Measurements from ENCODE around the gene TLNRD1. TPM values are rescaled to one million over a fixed set of nuclear protein-coding genes. Genes with fewer than 3 reads are reported as not detected.

The TLNRD1 gene
- total RNA-seq, 1 donor from 2014 or later = 20.8 TPM

DNA sequence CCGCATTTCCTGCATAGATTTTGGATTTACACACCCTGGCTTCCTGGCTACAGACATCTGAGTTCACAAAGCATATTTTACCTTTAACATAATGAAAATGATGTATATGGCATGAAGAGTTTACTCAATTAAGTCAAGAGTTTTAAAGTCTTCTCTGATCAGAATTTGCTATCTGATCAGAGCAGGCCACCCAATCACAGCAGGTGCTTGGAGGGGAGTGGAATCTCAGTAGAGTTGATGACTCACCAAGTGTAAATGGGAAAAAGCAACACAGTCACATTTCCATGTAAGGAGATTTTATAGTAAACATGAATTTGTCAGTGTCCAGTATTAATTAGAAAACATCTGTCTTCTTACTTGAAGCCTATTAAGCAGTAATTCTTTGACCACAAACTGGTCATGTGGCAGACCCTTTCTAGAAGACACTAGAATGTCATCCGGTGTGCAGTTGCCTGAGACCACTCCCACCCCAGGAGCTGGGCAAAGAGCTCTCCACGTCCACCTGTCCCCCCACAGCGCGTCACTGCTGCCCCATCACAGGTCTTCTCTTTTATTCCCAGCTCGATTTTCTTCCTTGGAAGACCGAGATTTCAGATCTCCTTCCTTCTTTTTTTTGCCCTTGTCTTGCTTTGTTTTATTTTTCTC is 21.9 kb upstream of the TLNRD1 start:
- peak; percentile 69 for DNase-seq

DNA sequence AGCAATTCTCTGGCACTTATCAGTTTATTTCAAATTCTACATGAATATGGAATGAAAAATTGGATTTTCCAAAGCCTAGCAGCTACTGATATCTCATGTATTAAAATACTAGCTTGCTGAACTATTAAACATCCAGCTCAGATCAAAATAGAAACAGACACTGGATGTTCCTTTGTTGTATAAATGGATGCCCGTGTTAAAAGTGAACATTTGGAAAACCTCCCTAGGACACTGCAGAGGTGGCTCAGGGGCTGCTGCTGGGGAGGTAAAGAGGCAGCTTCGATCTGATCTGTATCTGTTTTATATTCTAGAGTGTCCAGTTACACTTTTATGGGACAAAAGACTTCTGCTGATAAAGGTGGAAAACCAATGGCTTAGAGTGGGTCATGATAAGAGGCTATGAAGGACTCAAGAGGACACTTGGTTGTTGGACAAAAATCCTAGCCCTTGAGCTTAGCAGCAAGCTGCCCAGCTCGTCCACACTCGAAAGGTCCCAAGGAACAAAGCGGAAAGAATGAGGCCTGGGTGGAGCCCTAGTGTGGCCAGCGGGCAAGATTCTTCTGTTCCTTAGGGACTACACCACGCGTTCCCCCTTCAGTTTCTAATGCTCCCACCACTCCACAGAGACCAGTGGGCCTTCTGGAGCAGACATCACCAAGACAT is 21.1 kb upstream of the TLNRD1 start:
- DNase-seq = no peak

DNA sequence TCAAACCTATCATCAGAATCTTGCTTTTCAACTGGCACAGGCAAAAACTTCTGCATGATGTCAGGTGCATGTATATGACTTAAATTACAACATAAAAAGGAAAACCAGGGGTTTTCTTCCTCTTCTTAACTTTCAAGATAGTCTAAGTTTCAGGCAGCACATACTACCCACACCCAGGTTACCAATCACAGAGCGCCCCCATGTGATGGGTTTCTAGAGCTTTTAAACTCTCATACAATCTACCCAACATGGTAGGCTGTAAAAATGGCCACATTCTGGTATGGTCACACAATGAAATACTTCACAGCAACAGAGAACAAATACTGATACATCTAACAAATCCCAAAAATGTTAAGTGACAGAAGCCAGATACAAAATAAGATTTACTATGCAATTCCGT is 18.5 kb upstream of the TLNRD1 start:
- DNase-seq = no peak

DNA sequence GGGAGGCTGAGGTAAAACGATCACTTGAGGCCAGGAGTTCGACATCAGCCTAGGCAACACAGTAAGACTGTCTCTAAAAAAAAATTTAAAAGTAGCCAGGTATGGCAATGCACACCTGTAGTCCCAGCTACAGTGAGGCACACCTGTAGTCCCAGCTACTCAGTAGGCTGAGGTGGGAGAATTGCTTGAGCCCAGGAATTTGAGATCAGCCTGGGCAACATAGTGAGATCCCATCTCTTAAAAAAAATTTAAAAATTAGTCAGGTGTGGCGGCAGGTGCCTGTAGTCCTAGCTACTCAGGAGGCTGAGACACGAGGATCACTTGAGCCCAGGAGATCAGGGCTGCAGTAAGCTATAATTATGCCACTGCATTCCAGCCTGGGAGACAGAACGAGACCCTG is 17.9 kb upstream of the TLNRD1 start:
- DNase-seq = no peak

DNA sequence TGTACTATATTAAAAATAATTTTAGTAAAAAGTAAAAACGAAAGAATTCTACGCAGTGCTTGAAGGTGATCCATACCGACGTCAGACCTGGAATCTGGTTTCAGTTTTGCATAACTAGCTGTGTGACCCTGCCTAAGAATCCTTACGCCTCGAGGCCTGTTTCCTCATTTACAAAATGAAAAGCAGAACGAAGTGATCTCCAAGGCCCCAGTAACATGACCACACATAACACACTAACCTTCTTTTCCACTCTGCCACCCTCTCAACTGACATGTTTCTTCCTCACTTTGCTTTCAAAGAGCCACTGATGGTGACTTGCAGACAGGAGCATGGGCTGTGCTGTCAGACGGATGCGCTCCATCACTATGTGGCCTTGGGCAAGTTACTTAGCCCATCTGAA is 15.9 kb upstream of the TLNRD1 start:
- no peak for DNase-seq

DNA sequence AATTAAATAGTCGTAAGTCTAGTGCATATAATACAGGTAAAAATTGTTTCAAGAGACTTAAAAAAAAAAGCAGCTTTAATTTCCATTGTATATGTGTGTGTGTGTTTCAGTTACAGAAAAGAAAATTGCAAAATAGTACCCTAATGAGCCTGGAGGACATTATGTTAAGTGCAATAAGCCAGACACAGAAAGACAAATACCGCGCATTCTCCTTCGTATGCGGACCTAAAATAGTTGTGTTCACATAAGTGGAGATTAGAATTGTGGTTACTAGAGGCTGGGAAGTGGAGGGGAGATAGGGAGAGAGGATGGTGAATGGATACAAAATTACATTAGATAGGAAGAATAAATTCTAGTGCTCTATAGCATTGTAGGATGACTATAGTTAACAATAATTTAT is 14.7 kb upstream of the TLNRD1 start:
- no peak for DNase-seq

DNA sequence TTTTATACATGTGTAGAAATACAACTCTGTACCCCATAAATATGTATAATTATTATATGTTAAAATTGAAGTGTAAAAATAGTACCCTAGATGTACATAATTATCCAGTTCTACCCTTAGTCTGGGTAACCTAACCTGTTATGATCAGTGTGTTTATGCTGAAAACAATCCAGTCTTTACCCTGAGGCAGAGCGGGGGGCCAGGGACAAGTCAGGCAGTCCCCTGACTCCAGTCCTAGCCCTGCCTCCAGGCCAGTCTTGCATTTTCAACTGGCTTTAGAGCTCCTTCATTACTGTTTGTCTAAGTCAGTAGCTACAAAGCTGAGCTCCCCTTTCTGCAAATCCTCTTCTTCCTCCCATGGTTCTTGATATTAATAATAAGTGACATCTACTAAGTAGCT is 14.2 kb upstream of the TLNRD1 start:
- DNase-seq = no peak

DNA sequence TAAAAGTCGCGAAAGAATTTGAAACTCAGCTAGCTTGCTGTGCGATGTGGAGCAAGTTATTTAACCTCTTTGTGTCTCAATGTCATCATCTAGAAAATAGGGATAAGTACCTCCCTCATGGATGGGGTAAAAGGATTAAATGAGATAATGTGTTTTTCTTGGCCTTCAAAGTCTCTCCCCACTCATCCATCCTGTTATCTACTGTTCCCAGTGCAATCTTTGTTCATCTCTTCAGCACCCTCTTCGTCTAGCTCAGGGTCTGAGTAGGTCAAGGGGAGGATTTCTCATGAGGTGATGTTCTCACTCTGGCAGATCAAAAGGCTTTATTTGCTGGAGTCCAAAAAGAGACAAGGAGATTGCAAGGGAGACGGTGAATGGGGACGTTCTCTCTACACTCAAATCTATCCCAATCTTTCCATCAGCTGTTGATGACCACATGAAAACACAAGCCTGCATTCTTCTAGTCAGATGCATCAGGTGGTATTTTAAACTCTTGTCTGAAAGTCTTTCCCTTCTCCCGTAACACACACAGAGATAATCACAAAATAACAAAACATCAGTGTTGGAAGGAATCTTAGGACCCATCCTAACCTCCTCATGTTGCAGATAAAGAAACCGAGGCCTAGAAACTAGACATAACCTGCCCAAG is 12.5 kb upstream of the TLNRD1 start:
- DNase-seq = no peak

DNA sequence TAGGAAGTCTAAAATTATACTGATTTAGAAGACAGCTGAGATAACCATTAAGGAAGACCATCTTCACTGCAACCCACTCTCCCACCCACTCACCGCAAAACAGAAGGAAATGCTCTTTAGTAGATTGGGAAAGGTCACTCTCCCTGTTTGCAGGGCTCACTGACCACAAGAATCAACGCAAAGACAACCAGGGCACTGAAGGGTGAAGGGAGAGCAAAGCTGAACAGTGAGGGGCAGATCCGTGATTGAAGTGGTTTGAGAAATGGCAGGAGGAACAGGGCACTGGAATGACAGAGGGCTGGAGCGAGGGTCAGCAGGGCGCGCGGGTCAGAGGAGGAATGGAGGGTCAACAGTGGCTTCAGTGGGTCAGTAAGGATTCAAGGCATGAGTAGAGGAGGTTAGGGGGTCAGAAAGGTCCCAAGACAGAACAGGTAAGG is 11.6 kb upstream of the TLNRD1 start:
- no peak for DNase-seq

DNA sequence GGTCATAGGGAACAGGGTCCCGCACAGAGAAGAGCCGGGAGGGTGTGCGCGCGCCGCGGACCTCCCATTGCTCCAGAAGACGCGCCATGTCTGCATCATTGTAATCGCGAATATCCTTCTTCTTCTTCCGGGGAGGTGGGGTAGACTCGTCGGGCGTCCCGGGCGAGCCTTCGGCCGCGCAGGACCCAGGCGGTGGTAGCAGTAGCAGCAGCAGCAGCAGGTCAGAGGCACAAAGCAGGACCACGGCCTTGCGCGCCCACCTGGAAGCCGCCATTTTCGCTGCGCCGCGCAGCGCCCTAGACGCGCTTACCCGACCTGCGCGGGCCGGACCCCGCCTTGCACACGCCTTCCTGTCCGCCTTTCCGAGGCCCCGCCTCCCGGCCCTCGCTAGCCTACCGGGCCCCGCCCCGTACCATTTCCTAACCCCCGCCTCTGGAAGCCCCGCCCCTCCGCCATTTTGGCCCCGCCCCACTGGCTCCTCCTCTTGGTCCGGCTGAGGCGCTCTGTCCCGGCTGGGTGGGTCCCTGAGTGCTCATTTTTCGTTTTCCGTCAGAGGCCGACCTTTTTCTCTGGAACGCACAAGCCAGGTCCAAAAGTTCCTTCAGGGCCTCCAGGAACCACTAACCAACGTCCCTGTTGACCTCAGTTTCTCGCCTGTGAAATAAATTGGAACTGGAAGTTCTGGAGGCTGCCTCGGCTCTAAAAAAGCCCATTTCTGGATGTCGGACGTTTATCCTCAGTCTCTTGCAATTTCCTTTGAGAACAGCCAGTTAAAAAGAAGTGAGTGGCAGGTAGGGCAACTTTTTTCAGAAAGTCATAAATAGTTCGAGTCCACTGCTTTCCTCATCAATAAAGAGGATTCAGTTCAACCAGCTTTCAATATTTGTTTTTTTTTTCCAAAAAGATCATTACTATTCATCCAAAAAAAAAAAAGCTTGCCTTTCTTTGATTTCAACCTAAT is 10.9 kb upstream of the TLNRD1 start, which contains the start of gene MESD:
Gene MESD, minus strand, starts transcription at position 302 of the 961 bp plus-strand sequence. Its CDS starts 28 bp downstream, at position 274.
- DNase-seq = peak; percentile 97

DNA sequence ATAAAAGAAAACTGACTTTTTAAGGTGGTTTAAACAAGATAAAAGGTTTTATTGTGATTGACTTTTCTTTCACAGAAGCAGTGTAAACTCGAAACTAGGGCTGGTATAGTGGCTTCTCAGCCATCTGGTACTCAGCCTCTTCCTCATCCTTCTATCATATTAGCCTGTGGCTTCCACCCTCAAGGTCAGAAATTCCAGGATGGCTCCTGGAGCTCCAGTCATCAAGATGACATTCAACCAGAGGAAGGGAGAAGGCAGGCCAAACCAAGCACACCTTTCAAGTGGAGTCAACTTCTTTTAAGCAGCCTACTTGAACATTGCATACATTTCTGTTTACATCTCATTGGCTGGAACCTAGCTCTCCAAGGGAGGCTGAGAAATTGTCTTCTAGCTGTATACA is 9.8 kb upstream of the TLNRD1 start:
- no peak for DNase-seq

DNA sequence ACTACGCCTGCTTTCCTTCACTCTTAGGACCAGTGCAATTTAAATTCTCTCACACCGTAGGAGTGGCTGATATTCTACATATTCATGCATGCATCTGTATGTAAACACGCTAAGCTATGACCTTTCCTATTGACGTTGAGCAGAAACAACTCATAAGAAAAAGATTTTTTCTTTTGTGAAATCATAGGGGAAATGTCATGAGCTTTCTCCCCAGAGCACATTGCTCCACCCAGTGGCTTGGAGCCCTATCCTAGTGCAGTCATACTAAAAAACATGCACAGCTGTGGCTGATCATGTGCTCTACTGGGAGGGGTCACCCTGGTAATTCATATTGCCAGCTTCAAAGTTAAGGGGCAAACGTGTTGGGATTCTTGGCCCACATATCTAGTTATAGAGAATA is 9.3 kb upstream of the TLNRD1 start:
- no peak for DNase-seq

DNA sequence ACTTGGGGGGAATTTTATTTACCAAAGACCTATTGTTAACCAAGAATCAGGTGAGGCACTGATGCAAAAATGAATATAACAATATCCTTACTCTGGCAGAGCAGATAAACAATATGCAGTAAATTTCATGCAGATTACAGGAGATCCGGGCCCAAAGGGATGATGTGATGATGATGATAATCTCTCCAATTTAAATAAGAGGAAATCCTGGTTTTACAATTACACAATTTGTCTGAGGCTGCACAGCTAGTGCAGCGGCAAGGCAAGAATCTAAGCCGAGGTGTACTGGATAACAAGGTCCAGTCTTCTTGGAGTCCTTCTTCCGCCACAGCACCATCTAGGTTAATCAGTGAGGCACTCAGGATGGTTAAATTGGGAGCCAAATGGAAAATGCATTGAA is 8.7 kb upstream of the TLNRD1 start:
- DNase-seq = no peak

DNA sequence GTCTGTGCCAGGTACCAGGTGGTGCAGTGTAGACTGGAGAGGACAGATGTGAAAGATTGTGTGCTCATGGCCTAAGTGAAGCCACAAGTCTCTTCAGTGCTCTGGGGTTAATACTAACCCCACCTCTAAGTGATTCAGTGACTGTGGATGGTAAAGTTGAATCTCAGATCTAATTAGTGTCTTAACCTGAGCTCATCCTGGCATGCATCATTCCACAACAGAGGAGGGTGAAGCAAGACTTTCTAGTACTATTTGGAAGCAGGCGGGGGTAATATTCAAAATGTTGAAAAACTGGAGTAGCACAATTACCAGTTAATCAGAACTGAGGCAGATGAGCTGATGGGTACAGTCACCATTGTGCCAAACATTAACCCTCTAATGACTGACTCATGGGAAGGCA is 8.3 kb upstream of the TLNRD1 start:
- DNase-seq = no peak

DNA sequence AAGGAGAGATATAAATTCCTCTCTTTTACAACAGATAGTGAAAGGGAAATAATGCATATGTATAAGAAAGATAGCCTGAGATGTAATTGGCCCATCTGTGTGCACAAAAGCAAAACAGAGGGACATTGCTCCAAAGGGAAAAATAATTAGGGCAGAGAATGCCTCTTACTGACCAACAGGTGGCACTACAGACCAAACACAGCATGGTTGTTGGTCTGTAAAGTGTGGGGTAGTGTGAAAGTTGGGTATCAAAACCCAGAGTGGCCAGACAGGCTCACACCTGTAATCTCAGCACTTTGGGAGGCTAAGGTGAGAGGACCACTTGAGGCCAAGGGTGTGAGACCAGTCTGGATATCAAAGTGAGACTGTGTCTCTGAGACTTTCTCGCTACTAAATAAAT is 4.5 kb upstream of the TLNRD1 start:
- peak; percentile 59 for DNase-seq

DNA sequence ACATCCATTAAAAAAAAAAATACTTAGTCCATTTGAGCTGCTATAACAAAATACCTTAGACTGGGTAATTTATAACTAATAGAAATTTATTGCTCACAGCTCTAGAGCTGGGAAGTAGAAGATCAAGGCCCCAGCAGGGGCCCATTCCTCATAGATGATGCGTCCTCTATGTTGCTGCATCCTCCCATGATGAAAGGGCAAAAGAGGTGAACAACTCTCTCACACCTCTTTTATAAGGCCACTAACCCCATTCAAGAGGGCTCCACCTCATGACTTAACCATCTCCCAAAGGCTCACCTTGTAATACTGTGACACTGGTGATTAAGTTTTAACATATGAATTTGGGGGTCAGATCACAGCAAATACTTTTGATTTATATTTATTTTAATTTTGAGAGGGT is 3.0 kb upstream of the TLNRD1 start:
- DNase-seq = no peak

DNA sequence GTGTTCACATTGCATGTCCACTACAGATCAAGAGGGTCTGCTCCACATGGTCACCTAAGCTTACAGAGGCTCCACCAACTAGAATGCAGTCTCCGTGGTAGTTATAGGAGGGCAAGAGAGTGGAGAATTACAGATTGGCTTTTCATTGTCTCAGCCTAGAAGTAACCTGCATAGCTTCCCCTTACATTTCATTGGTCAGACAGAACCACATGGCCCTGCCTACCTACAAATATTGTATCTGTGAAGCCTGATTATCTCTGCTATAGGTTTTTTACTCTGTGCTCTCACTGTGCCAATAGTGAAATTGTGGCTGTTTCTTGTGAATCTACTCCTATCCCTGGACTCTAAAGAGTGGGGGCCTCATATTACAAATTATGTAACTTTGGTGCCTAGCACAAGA is 2.5 kb upstream of the TLNRD1 start:
- no peak for DNase-seq

DNA sequence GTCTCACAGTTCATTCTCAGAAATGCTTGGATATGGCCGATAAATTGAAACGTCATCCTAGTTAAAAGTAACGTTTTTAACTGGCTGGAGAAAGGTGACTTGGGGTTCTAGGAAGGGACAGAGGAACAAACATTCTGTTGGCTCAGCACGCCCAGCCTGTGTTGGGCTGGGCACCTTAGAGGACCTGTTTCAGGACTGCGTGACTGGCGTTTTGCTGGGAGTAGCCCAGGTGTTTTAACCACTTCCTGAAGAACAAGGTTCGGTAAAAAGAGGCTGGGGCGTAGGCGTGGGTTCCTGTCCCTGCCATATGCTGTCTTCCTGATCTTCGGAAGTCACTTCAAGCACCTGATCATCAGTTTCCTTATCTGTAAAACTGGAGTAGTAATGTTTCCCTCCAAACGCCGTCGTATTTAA is 1.1 kb upstream of the TLNRD1 start:
- DNase-seq = no peak

DNA sequence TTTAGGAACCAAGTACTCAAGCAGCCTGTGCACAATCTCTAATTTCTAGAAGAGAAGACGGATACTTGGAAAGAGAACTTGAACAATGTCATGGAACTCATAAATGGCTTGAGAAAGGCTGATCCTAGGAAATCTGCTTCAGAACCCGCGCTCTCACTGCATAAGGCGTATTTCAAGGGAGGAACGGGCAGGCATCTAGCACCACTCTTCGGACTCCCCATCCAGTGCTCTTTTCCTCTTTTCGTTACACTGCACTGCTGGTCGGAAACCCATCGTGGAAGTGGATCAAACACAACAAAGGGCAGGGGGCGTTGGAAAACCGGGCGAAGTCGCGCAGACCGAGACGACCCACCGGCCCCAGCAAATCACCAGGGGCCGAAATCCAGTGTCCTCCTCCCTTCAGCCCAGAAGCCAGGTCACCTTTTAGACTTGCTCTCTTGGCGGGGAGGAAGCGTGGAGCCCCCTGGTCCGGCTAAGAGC is 539 bp upstream of the TLNRD1 start:
- DNase-seq = no peak

DNA sequence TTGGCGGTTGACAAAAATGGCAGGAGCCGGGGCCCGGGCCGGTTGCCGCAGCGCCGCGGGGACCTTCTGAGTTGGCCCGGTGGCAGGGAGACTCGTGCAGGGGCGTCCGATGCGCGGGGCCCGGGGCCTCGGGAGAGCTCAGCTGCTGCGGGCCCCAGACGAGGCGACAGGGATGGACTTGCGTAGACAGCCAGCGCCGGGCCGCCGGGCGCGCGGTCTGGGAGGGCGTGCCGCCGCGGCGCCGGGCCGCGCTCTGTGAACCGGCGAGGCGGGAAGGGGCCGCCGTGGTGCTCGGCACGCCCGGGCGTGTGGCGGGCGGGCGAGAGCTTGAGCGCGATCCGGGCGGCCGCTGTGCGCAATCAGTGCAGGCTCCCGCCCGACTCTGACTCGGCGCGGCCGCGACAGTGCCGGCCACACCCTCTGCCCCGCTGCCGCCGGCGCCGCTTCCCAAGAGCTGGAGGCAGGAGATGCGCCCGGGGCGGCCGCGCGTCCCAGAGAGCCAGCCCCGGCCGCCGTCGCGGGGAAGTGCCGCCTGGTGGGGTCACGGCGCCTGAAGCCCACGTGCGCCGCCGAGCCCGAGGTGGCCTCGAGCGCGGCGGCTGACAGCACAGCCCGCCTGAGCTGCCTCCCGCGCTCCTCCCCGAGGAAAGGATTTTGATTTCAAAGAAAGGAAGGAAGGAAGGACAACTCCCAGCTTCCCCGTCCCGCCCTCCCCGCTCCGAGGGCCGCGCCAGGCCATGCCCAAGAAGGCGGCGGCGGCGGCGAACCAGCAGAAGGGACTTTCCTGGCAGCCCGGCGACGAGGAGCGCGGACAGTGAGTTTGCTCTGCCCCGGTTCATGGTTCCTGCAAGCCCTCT is 657 bp downstream of the TLNRD1 start:
- peak; percentile 66 for DNase-seq

DNA sequence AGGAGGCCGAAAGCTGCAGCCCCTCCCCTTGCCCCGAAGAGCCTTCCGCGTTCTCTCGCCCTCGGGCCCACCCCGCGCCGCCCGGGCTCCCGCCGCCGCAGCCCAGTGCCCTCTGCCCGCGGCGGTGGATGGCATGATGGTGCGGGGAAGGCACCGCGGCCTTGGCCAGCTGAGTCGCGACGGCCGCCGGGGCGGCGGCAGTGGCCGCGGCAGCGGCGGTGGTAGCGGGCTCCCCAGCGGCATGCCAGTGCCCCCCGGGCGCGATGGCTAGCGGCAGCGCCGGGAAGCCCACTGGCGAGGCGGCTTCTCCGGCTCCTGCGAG is 1.2 kb downstream of the TLNRD1 start:
- DNase-seq = no peak
